A673 (cell line): ENCODE results near the gene ABCB7.

Experiments
- EZH2 ChIP-seq: fragments of 200-600 bp; sonication (generic); IDR thresholded peaks from 2 replicates; pipeline ENCODE4 v1.6.1; 2017; ENCODE audit warnings: borderline replicate concordance, low read depth, mild to moderate bottlenecking, mixed read lengths, antibody characterized with exemption, low read length; ENCODE audit not compliant: poor library complexity, severe bottlenecking
- TF ChIP-seq, protein P1 (sequence below): fragments of 300-800, 200-600 bp; sonication (generic); conservative IDR thresholded peaks from 2 replicates; pipeline ENCODE4 v1.5.1; 2017; ENCODE audit warnings: low read depth, mild to moderate bottlenecking, antibody characterized with exemption, low read length, moderate library complexity, mixed read lengths

DNA sequence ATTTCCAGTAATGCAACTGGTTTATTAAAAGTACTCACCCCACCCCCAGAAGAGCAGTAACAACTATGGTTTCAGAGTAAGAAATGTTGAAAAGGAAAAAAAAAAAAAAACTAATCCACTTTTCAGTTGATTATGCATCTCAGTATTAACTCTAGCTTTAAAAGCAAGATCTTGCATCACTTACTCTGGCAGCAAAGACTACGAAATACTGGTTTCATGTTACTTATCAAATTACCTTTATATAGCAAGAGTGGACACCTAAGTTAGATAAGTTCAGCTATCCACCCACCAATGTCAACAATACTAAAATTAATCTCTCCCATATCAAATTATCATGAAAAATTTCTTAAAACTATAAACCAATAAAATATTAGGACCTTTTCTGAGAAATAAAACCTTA, 105.0 kb downstream of the ABCB7 start:
- TF ChIP-seq, protein P1, sequence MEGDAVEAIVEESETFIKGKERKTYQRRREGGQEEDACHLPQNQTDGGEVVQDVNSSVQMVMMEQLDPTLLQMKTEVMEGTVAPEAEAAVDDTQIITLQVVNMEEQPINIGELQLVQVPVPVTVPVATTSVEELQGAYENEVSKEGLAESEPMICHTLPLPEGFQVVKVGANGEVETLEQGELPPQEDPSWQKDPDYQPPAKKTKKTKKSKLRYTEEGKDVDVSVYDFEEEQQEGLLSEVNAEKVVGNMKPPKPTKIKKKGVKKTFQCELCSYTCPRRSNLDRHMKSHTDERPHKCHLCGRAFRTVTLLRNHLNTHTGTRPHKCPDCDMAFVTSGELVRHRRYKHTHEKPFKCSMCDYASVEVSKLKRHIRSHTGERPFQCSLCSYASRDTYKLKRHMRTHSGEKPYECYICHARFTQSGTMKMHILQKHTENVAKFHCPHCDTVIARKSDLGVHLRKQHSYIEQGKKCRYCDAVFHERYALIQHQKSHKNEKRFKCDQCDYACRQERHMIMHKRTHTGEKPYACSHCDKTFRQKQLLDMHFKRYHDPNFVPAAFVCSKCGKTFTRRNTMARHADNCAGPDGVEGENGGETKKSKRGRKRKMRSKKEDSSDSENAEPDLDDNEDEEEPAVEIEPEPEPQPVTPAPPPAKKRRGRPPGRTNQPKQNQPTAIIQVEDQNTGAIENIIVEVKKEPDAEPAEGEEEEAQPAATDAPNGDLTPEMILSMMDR = no peak
- TF ChIP-seq EZH2 = no peak
